Left lung (tissue), 10 donors: ENCODE data around the gene FAM83D. TPM values are rescaled to one million over a fixed set of nuclear protein-coding genes. Genes with fewer than 3 reads are reported as not detected.

ENCODE experiments used
- ATAC-seq: fragments of 200-7000 bp; cut with Tn5 transposase; one replicate; pipeline ENCODE4 v1.9.1; 2020; ENCODE audit warnings: moderate library complexity
- DNase-seq, 4 donors: peaks; one replicate each; pipeline ENCODE4 v3.0.0-alpha.2; 2013 to 2020
- H3K27ac ChIP-seq, 2 donors: fragments of 200-600 bp; sonication (generic) in 1 of 2; one replicate each; pipeline versions ENCODE4 v1.5.0 to v1.8.0; 2020 to 2021
- H3K27me3 ChIP-seq, 2 donors: fragments of 200-600 bp; sonication (generic) in 1 of 2; one replicate each; pipeline versions ENCODE4 v1.5.0 to v1.8.0; 2020 to 2021
- H3K36me3 ChIP-seq, 2 donors: fragments of 200-600 bp; sonication (generic) in 1 of 2; one replicate each; pipeline versions ENCODE4 v1.5.0 to v1.8.0; 2020 to 2021
- H3K4me1 ChIP-seq, 2 donors: fragments of 200-600 bp; one replicate each; pipeline ENCODE4 v1.8.0; 2021
- H3K4me3 ChIP-seq, 2 donors: fragments of 200-600 bp; sonication (generic) in 1 of 2; one replicate each; pipeline versions ENCODE4 v1.5.0 to v1.8.0; 2020 to 2021; ENCODE audit warnings: mild to moderate bottlenecking in 1 of 2
- H3K9me3 ChIP-seq, 2 donors: fragments of 200-600 bp; sonication (generic) in 1 of 2; one replicate each; pipeline versions ENCODE4 v1.5.0 to v1.8.0; 2020 to 2021
- intact Hi-C, 2 donors: fragments of 100-400 bp; cut with DNase I; formaldehyde crosslinking; loops; one replicate each; pipeline versions ENCODE4 v1.11.2 to v1.14.2; 2022
- polyA plus RNA-seq, 6 donors: library from polyadenylated mRNA; unstranded; fragments of 120-200 nt; gene quantifications; one replicate each; pipeline ENCODE4 v1.2.1, GENCODE V29; 2013; ENCODE audit not compliant: insufficient read length in 6 of 6
- total RNA-seq, 2 donors: library from RNA; stranded (reverse); fragmentation: NEBNext Ultra II Directional; extraction: Animal tissue kit (Norgen Biotek cat#: 25700); gene quantifications; one replicate each; pipeline ENCODE4 v1.2.1, GENCODE V29; 2021
- TF ChIP-seq, protein P1 (sequence below), 2 donors: fragments of 200-600 bp; sonication (generic) in 1 of 2; IDR thresholded peaks; one replicate each; pipeline versions ENCODE4 v1.5.0 to v1.8.0; 2021; ENCODE audit warnings: antibody characterized with exemption in 2 of 2
- donor health status: DM: no; HTN: yes; CAD: no.
- donor health status: DM: no; HTN: no; CAD: no.

FAM83D gene
- total and polyA plus RNA-seq, 8 donors: 1.5 to 28.1 (median 11.7) TPM

- Histone ChIP-seq H3K4me1 (no peaks in the 10 kb centered on the region), H3K27me3 (no peaks in the 10 kb centered on the region), H3K27ac (no peak overlapping the region), H3K9me3 (no peaks in the 10 kb centered on the region), H3K4me3 (no peak overlapping the region), H3K36me3 (peaks cover 0 to 3% of the 10 kb centered on the region in 2 donors)
- DNase-seq (no peak), ATAC-seq (no peak)
- TF ChIP-seq, protein P1, sequence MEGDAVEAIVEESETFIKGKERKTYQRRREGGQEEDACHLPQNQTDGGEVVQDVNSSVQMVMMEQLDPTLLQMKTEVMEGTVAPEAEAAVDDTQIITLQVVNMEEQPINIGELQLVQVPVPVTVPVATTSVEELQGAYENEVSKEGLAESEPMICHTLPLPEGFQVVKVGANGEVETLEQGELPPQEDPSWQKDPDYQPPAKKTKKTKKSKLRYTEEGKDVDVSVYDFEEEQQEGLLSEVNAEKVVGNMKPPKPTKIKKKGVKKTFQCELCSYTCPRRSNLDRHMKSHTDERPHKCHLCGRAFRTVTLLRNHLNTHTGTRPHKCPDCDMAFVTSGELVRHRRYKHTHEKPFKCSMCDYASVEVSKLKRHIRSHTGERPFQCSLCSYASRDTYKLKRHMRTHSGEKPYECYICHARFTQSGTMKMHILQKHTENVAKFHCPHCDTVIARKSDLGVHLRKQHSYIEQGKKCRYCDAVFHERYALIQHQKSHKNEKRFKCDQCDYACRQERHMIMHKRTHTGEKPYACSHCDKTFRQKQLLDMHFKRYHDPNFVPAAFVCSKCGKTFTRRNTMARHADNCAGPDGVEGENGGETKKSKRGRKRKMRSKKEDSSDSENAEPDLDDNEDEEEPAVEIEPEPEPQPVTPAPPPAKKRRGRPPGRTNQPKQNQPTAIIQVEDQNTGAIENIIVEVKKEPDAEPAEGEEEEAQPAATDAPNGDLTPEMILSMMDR (IDR thresholded peaks at IDR 0.05): no peak
- intact Hi-C loops: no loop called here
Observed at GRCh38 chr20:38946836-38947235, 20.6 kb downstream of the FAM83D start.

DNA sequence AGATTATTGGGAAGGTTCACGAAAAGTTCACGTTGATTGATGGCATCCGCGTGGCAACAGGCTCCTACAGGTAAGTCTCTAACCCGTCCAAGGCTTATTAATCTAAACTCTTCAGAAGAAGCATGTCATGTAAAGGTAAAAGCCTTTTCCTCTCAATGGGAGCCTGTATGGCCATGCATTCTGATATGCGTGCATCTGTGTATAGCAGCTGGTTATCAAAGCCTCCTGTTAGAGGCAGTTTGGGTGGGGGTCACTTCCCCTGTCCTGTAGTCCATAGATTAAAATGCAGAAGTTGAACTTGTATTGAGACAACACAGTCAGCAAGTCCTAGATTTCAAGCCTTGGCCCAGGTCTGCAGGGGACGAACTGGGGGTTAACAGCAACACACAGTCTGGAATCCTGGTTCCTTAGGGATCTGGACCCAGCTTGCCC, 21.7 kb downstream of the FAM83D start:
- Histone ChIP-seq H3K36me3 (peaks cover 0 to 11% of the 10 kb centered on the region in 2 donors), H3K4me1 (no peaks in the 10 kb centered on the region), H3K9me3 (no peaks in the 10 kb centered on the region), H3K27ac (no peak overlapping the region), H3K4me3 (no peak overlapping the region), H3K27me3 (no peaks in the 10 kb centered on the region)
- intact Hi-C loops: no loop called here
- ATAC-seq (no peak), DNase-seq (no peak)
- TF ChIP-seq, protein P1 (IDR thresholded peaks at IDR 0.05): no peak

- H3K4me3 ChIP-seq: no peak overlapping the region
Observed at GRCh38 chr20:38950254-38950653, 24.0 kb downstream of the FAM83D start.

DNA sequence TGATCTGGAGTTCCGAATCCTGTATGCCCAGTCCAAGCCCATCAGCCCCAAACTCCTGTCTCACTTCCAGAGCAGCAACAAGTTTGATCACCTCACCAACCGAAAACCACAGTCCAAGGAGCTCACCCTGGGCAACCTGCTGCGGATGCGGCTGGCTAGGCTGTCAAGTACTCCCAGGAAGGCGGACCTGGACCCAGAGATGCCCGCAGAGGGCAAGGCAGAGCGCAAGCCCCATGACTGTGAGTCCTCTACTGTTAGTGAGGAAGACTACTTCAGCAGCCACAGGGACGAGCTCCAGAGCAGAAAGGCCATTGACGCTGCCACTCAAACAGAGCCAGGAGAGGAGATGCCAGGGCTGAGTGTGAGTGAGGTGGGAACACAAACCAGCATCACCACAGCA, 25.4 kb downstream of the FAM83D start:
- H3K4me3 ChIP-seq: no peak overlapping the region
- TF ChIP-seq, protein P1 (IDR thresholded peaks at IDR 0.05): no peak
- no peaks in the 10 kb centered on the region for H3K4me1 ChIP-seq
- H3K9me3 ChIP-seq: no peaks in the 10 kb centered on the region
- no peaks in the 10 kb centered on the region for H3K27me3 ChIP-seq
- intact Hi-C loops: no loop called here
- DNase-seq (no peak), ATAC-seq (no peak)
- peaks cover 0 to 11% of the 10 kb centered on the region in 2 donors for H3K36me3 ChIP-seq
- H3K27ac ChIP-seq: no peak overlapping the region

More at GRCh38 chr20:38950254-38950653, 24.0 kb downstream of the FAM83D start:
- no peak for DNase-seq
- peaks cover 0 to 11% of the 10 kb centered on the region in 2 donors for H3K36me3 ChIP-seq
- no peak for ATAC-seq
- intact Hi-C loops: no loop called here
- no peaks in the 10 kb centered on the region for H3K4me1 ChIP-seq
- no peaks in the 10 kb centered on the region for H3K9me3 ChIP-seq
- TF ChIP-seq, protein P1 (IDR thresholded peaks at IDR 0.05): no peak
- H3K27ac ChIP-seq: no peak overlapping the region
- no peaks in the 10 kb centered on the region for H3K27me3 ChIP-seq

DNA sequence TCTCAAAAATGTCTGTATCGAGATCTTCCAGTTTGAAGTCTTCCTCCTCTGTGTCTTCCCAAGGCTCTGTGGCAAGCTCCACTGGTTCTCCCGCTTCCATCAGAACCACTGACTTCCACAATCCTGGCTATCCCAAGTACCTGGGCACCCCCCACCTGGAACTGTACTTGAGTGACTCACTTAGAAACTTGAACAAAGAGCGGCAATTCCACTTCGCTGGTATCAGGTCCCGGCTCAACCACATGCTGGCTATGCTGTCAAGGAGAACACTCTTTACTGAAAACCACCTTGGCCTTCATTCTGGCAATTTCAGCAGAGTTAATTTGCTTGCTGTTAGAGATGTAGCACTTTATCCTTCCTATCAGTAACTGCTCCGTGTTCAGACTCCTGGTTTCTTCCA, 25.9 kb downstream of the FAM83D start:
- peaks cover 0 to 11% of the 10 kb centered on the region in 2 donors for H3K36me3 ChIP-seq
- no peaks in the 10 kb centered on the region for H3K27me3 ChIP-seq

More for the DNA sequence above, 25.9 kb downstream of the FAM83D start:
- intact Hi-C loops: no loop called here
- H3K4me3 ChIP-seq: no peak overlapping the region
- ATAC-seq: no peak
- no peak overlapping the region for H3K27ac ChIP-seq
- TF ChIP-seq, protein P1 (IDR thresholded peaks at IDR 0.05): no peak
- DNase-seq: no peak
- no peaks in the 10 kb centered on the region for H3K4me1 ChIP-seq
- H3K9me3 ChIP-seq: no peaks in the 10 kb centered on the region
